Loucy (cell line): ENCODE data around the gene FBXO41.

Source experiments
- H2AFZ ChIP-seq: fragments of 200-600 bp; sonication (generic); 2 replicates; pipeline ENCODE4 v1.6.0; 2016; ENCODE audit warnings: antibody characterized with exemption, mild to moderate bottlenecking, low read length, moderate library complexity
- H3F3A ChIP-seq: fragments of 200-600 bp; 2 replicates; pipeline ENCODE4 v1.6.0; 2016; ENCODE audit warnings: antibody characterized with exemption, low read depth, mild to moderate bottlenecking
- H3K27me3 ChIP-seq: fragments of 200-600 bp; sonication (generic); 2 replicates; pipeline ENCODE4 v1.6.1; 2014; ENCODE audit warnings: low read length, mild to moderate bottlenecking; ENCODE audit not compliant: insufficient read depth, poor library complexity, severe bottlenecking
- H3K36me3 ChIP-seq: fragments of 200-600 bp; sonication (generic); 2 replicates; pipeline ENCODE4 v1.6.1; 2016; ENCODE audit warnings: low read length; ENCODE audit not compliant: insufficient read depth
- H3K4me1 ChIP-seq: fragments of 200-600 bp; sonication (generic); 2 replicates; pipeline ENCODE4 v1.5.1; 2014; ENCODE audit warnings: low read length, mild to moderate bottlenecking; ENCODE audit not compliant: insufficient read depth, poor library complexity, severe bottlenecking
- H3K4me2 ChIP-seq: fragments of 200-600 bp; sonication (generic); 2 replicates; pipeline ENCODE4 v1.6.0; 2014; ENCODE audit warnings: antibody characterized with exemption, low read length, low read depth, mild to moderate bottlenecking; ENCODE audit not compliant: poor library complexity, severe bottlenecking
- H3K4me3 ChIP-seq: fragments of 200-600 bp; sonication (generic); 2 replicates; pipeline ENCODE4 v1.5.1; 2014; ENCODE audit warnings: low read length, mild to moderate bottlenecking, mixed read lengths; ENCODE audit not compliant: poor library complexity, severe bottlenecking
- H3K79me2 ChIP-seq: fragments of 200-600 bp; sonication (generic); 2 replicates; pipeline ENCODE4 v1.6.1; 2014; ENCODE audit warnings: low read length; ENCODE audit not compliant: insufficient read depth
- H3K9ac ChIP-seq: fragments of 200-600 bp; sonication (generic); 2 replicates; pipeline ENCODE4 v1.6.0; 2014; ENCODE audit warnings: mild to moderate bottlenecking, low read depth, low read length, moderate library complexity; ENCODE audit not compliant: poor library complexity, severe bottlenecking
- H3K9me2 ChIP-seq: fragments of 200-600 bp; sonication (generic); replicated peaks from 2 replicates; pipeline ENCODE4 v1.6.1; 2016; ENCODE audit warnings: low read depth, low read length, mixed read lengths
- H3K9me3 ChIP-seq: fragments of 200-600 bp; sonication (generic); 2 replicates; pipeline ENCODE4 v1.6.1; 2014; ENCODE audit warnings: mild to moderate bottlenecking, antibody characterized with exemption, low read length, low read depth; ENCODE audit not compliant: insufficient read depth
- H4K20me1 ChIP-seq: fragments of 200-600 bp; sonication (generic); 2 replicates; pipeline ENCODE4 v1.6.0; 2014; ENCODE audit warnings: antibody characterized with exemption, low read length, mild to moderate bottlenecking; ENCODE audit not compliant: insufficient read depth, poor library complexity, severe bottlenecking
- CTCF ChIP-seq: fragments of 200-600 bp; sonication (generic); conservative IDR thresholded peaks from 2 replicates; pipeline ENCODE4 v1.5.1; 2014; ENCODE audit warnings: mild to moderate bottlenecking, antibody characterized with exemption, low read length
- EZH2phosphoT487 ChIP-seq: fragments of 200-600 bp; IDR thresholded peaks from 2 replicates; pipeline ENCODE4 v1.6.1; 2018; ENCODE audit warnings: antibody characterized with exemption, mild to moderate bottlenecking, moderate library complexity, borderline replicate concordance

The FBXO41 gene

DNA sequence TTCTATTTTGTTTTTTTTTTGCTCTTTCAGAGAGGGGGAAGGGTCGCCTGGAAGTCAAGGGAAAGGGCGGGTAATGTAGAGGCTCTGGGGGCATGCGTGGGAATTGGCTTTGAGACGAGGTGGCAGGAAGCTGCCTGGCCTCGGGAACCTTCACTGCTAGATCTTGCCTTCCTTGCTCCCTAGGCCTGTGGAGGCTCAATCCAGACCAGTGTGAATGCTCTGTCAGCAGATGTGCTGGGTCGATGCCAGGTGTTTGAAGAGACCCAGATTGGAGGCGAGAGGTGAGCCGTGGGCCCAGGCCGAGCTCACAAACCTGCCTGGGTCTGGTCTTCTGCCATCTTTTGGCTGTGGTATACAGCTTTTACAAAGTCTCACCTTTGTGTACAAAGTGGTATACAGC lies 34.6 kb downstream of the FBXO41 start:
- Histone ChIP-seq H3K36me3 (peaks cover 99% of the 10 kb centered on the region), H2AFZ (no peak overlapping the region), H3K9ac (no peak overlapping the region), H3K9me2 (no peaks in the 10 kb centered on the region), H3K4me1 (no peaks in the 10 kb centered on the region), H3K4me3 (no peak overlapping the region), H3F3A (no peaks in the 10 kb centered on the region), H3K79me2 (peaks cover 21% of the 10 kb centered on the region), H3K4me2 (no peak overlapping the region), H4K20me1 (peaks cover 28% of the 10 kb centered on the region), H3K27me3 (no peaks in the 10 kb centered on the region), H3K9me3 (no peaks in the 10 kb centered on the region)
- TF ChIP-seq CTCF (no peak), EZH2phosphoT487 (no peak)

DNA sequence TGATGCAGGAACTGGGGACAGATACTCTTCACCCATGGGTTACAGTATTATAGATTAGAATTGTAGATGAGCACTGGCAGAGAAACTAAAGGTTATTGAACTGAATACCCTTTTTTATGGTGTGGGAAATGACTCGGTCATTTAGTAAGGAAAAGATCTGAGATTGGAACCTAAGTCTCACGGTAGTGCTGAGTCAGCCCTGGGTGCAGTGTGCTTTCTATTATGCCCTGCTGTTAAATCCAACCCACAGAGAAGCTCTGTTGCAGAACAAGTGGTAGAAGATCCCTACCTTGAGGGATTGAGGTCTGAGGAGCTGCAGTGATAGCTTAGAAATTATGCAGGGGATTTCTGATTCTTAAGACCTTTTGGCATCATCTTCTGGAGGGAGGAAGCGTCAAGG lies 37.4 kb downstream of the FBXO41 start:
- TF ChIP-seq CTCF (no peak), EZH2phosphoT487 (no peak)
- Histone ChIP-seq H3F3A (no peaks in the 10 kb centered on the region), H3K36me3 (peaks cover 92% of the 10 kb centered on the region), H3K4me3 (no peak overlapping the region), H3K27me3 (no peaks in the 10 kb centered on the region), H2AFZ (no peak overlapping the region), H4K20me1 (peaks cover 51% of the 10 kb centered on the region), H3K4me2 (no peak overlapping the region), H3K9ac (no peak overlapping the region), H3K4me1 (peaks cover 14% of the 10 kb centered on the region), H3K9me2 (no peaks in the 10 kb centered on the region), H3K79me2 (peaks cover 46% of the 10 kb centered on the region), H3K9me3 (no peaks in the 10 kb centered on the region)

DNA sequence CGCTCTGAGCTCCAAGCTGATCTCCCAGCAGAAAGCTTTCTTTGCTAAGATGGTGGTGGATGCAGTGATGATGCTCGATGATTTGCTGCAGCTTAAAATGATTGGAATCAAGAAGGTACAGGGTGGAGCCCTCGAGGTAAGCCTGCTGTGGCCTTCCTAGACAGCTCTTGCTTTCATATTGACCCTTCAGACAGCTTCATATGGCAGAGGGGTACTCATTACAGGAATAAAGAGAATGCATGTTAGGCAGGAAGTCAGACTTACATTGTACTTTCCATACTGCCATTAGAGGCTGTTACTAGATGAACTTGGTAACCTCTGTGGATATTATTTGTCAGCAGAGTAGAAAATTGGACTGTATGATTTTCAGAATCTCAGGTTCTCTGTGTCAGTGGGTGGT lies 39.7 kb downstream of the FBXO41 start:
- no peak for TF ChIP-seq EZH2phosphoT487
- TF ChIP-seq CTCF: no peak
- Histone ChIP-seq H3K27me3 (no peaks in the 10 kb centered on the region), H3K9me2 (no peaks in the 10 kb centered on the region), H3K4me2 (no peak overlapping the region), H3K4me3 (no peak overlapping the region), H3K9me3 (no peaks in the 10 kb centered on the region), H2AFZ (no peak overlapping the region), H3K4me1 (peaks cover 26% of the 10 kb centered on the region), H3F3A (no peaks in the 10 kb centered on the region), H4K20me1 (peaks cover 71% of the 10 kb centered on the region), H3K36me3 (peaks cover 89% of the 10 kb centered on the region), H3K9ac (peak overlapping the region; percentile 29), H3K79me2 (peaks cover 69% of the 10 kb centered on the region)
